H1 (cell line): Measurements from ENCODE around the gene PLXNB2. TPM values are rescaled to one million over a fixed set of nuclear protein-coding genes. Genes with fewer than 3 reads are reported as not detected.
A peak's percentile ranks its signal among the peaks of the same experiment; 100 is the strongest.

Source experiments
- CTCF ChIA-PET: fragments of 300-600 bp; sonication (Branson Sonifier 250); formaldehyde crosslinking; loops from one replicate; lab custom pipeline; 2021; ENCODE audit not compliant: partially characterized antibody; lab: Charles Lee
- POLR2A ChIA-PET: fragments of 300-600 bp; sonication (Branson Sonifier 250); formaldehyde crosslinking; loops from one replicate; lab custom pipeline; 2021; ENCODE audit warnings: inconsistent platforms; ENCODE audit not compliant: partially characterized antibody; lab: Charles Lee
- DNase-seq, 2 experiments: peaks; one replicate each; pipeline versions ENCODE4 v3.0.0 to v3.0.0-alpha.2; 2010 to 2022; ENCODE audit warnings: low spot score in 2 of 2, low read depth in 1 of 2, mixed read lengths in 1 of 2
- FAIRE-seq: peaks from 2 replicates; lab custom pipeline; 2011; peaks lifted over from hg19 to GRCh38; lab: Jason Lieb, UNC
- H2AFZ ChIP-seq: 2 replicates; pipeline ENCODE4 v1.8.1; 2012; ENCODE audit warnings: low read length, inconsistent platforms
- H2AK5ac ChIP-seq: 2 replicates; pipeline ENCODE4 v1.6.1; 2013; ENCODE audit warnings: low read depth, low read length
- H2BK120ac ChIP-seq: replicated peaks from 2 replicates; pipeline ENCODE3; 2013; ENCODE audit warnings: low read depth, low read length, inconsistent platforms
- H2BK12ac ChIP-seq: 2 replicates; pipeline ENCODE4 v1.6.1; 2013; ENCODE audit warnings: low read depth, low read length
- H2BK15ac ChIP-seq: 2 replicates; pipeline ENCODE4 v1.6.1; 2013; ENCODE audit warnings: low read length
- H2BK20ac ChIP-seq: 2 replicates; pipeline ENCODE4 v1.6.1; 2013; ENCODE audit warnings: low read length
- H2BK5ac ChIP-seq: 2 replicates; pipeline ENCODE4 v1.6.1; 2013; ENCODE audit warnings: low read depth, low read length
- H3K14ac ChIP-seq: 2 replicates; pipeline ENCODE4 v1.6.1; 2013; ENCODE audit warnings: inconsistent platforms; ENCODE audit not compliant: insufficient read length
- H3K18ac ChIP-seq: 2 replicates; pipeline ENCODE4 v1.6.1; 2013; ENCODE audit warnings: low read length; ENCODE audit errors: extremely low read depth
- H3K23ac ChIP-seq: 2 replicates; pipeline ENCODE4 v1.6.1; 2013; ENCODE audit warnings: inconsistent platforms; ENCODE audit not compliant: insufficient read length
- H3K23me2 ChIP-seq: 2 replicates; pipeline ENCODE4 v1.6.1; 2013; ENCODE audit warnings: low read depth, low read length
- H3K27ac ChIP-seq: 2 replicates; pipeline ENCODE4 v1.6.1; 2011; ENCODE audit warnings: low read depth, low read length, inconsistent platforms
- H3K27me3 ChIP-seq, 4 experiments: replicated peaks in 1 of 4; 1 replicate in 1 of 4; 2 replicates in 3 of 4; pipeline versions ENCODE4 v1.6.1 to v1.8.1; 2011 to 2013; ENCODE audit warnings: low read length in 3 of 4, mild to moderate bottlenecking in 3 of 4, inconsistent platforms in 2 of 4, mixed read lengths in 2 of 4, moderate library complexity in 1 of 4; ENCODE audit not compliant: control insufficient read depth in 3 of 4, insufficient read depth in 3 of 4; ENCODE audit errors: extremely low read depth in 1 of 4
- H3K36me3 ChIP-seq, 4 experiments: 2 replicates each; pipeline versions ENCODE4 v1.6.1 to v1.8.1; 2011 to 2013; ENCODE audit warnings: mild to moderate bottlenecking in 4 of 4, low read length in 3 of 4, moderate library complexity in 2 of 4, control low read depth in 1 of 4, inconsistent platforms in 1 of 4; ENCODE audit not compliant: insufficient read depth in 4 of 4, control insufficient read depth in 2 of 4
- H3K4ac ChIP-seq: replicated peaks from 2 replicates; pipeline ENCODE3; 2013; ENCODE audit warnings: low read length, low read depth, mixed read lengths, inconsistent platforms; ENCODE audit not compliant: insufficient read length
- H3K4me1 ChIP-seq, 4 experiments: replicated peaks in 1 of 4; 1 replicate in 1 of 4; 2 replicates in 3 of 4; pipeline versions ENCODE4 v1.6.1 to v1.8.1; 2011 to 2013; ENCODE audit warnings: low read length in 3 of 4, inconsistent platforms in 2 of 4, mixed read lengths in 1 of 4; ENCODE audit not compliant: insufficient read depth in 4 of 4, control insufficient read depth in 3 of 4
- H3K4me2 ChIP-seq, 2 experiments: 2 replicates each; pipeline versions ENCODE4 v1.6.1 to v1.8.1; 2011 to 2013; ENCODE audit warnings: low read depth in 2 of 2, low read length in 2 of 2, control low read depth in 1 of 2, inconsistent platforms in 1 of 2, mild to moderate bottlenecking in 1 of 2; ENCODE audit not compliant: insufficient read depth in 1 of 2
- H3K4me3 ChIP-seq, 4 experiments: fragments of 200-600, 300-600 bp in 1 of 4; sonication (generic), shearing (Covaris generic), sonication (Bioruptor Twin) in 1 of 4; 2 replicates each; pipeline versions ENCODE4 v1.5.1 to v1.8.1; 2011 to 2016; ENCODE audit warnings: low read length in 4 of 4, low read depth in 3 of 4, control low read depth in 2 of 4, inconsistent platforms in 2 of 4, mild to moderate bottlenecking in 2 of 4, mixed read lengths in 1 of 4, moderate library complexity in 1 of 4; ENCODE audit not compliant: insufficient read depth in 2 of 4; ENCODE audit errors: extremely low read depth in 1 of 4
- H3K56ac ChIP-seq: replicated peaks from 2 replicates; pipeline ENCODE3; 2013; ENCODE audit warnings: low read depth, mild to moderate bottlenecking, mixed read lengths, low read length, inconsistent platforms; ENCODE audit not compliant: insufficient read length
- H3K79me1 ChIP-seq: 2 replicates; pipeline ENCODE4 v1.6.1; 2013; ENCODE audit warnings: low read depth, low read length, control low read depth
- H3K79me2 ChIP-seq, 2 experiments: 2 replicates each; pipeline versions ENCODE4 v1.6.1 to v1.8.1; 2012 to 2013; ENCODE audit warnings: low read length in 2 of 2, mild to moderate bottlenecking in 2 of 2, inconsistent platforms in 1 of 2; ENCODE audit not compliant: insufficient read depth in 2 of 2, control insufficient read depth in 1 of 2
- H3K9ac ChIP-seq, 4 experiments: replicated peaks in 1 of 4; 1 replicate in 1 of 4; 2 replicates in 3 of 4; pipeline versions ENCODE4 v1.6.1 to v1.8.1; 2011 to 2013; ENCODE audit warnings: low read depth in 3 of 4, low read length in 3 of 4, control low read depth in 2 of 4, mild to moderate bottlenecking in 2 of 4, moderate library complexity in 2 of 4, inconsistent platforms in 1 of 4; ENCODE audit errors: extremely low read depth in 1 of 4
- H3K9me3 ChIP-seq, 2 experiments: 2 replicates each; pipeline versions ENCODE4 v1.6.1 to v1.8.1; 2012 to 2013; ENCODE audit warnings: mild to moderate bottlenecking in 2 of 2, moderate library complexity in 2 of 2, control low read depth in 1 of 2, inconsistent platforms in 1 of 2, low read depth in 1 of 2, low read length in 1 of 2, mixed read lengths in 1 of 2; ENCODE audit not compliant: insufficient read depth in 2 of 2
- H4K20me1 ChIP-seq, 2 experiments: replicated peaks in 1 of 2; 2 replicates each; pipeline versions ENCODE3 to v1.8.1; 2011 to 2013; ENCODE audit warnings: inconsistent platforms in 2 of 2, low read length in 2 of 2, mild to moderate bottlenecking in 1 of 2; ENCODE audit not compliant: insufficient read depth in 2 of 2, control insufficient read depth in 1 of 2
- H4K5ac ChIP-seq: 2 replicates; pipeline ENCODE4 v1.6.1; 2013; ENCODE audit warnings: low read length, low read depth, mixed read lengths, inconsistent platforms; ENCODE audit not compliant: insufficient read length
- H4K8ac ChIP-seq: 2 replicates; pipeline ENCODE4 v1.8.0; 2013; ENCODE audit warnings: mild to moderate bottlenecking, moderate library complexity, low read length, inconsistent platforms; ENCODE audit not compliant: insufficient read depth; ENCODE audit errors: extremely low read depth
- H4K91ac ChIP-seq: replicated peaks from 2 replicates; pipeline ENCODE3; 2013; ENCODE audit warnings: low read length, mixed read lengths, inconsistent platforms; ENCODE audit not compliant: insufficient read length
- CTCF ChIP-seq, 3 experiments: IDR thresholded peaks; 1 replicate in 2 of 3; 2 replicates in 1 of 3; pipeline versions ENCODE4 v1.5.1 to v1.6.1; 2011; ENCODE audit warnings: low read length in 3 of 3, mild to moderate bottlenecking in 3 of 3, inconsistent platforms in 2 of 3, low read depth in 1 of 3, moderate library complexity in 1 of 3; ENCODE audit not compliant: insufficient read depth in 1 of 3; ENCODE audit errors: control extremely low read depth in 1 of 3
- JUN ChIP-seq: IDR thresholded peaks from 2 replicates; pipeline ENCODE4 v1.6.1; 2011; ENCODE audit warnings: low read depth, mild to moderate bottlenecking, improper control_type of control experiment, low read length
- KDM5A ChIP-seq: fragments of 200-600 bp; IDR thresholded peaks from 2 replicates; pipeline ENCODE4 v1.7.1; 2012; ENCODE audit warnings: mild to moderate bottlenecking, low read length, inconsistent platforms, mixed read lengths
- RAD21 ChIP-seq, 2 experiments: IDR thresholded peaks in 1 of 2; conservative IDR thresholded peaks in 1 of 2; 2 replicates each; pipeline ENCODE4 v1.6.1; 2011; ENCODE audit warnings: low read depth in 2 of 2, low read length in 2 of 2, improper control_type of control experiment in 1 of 2, inconsistent platforms in 1 of 2, mild to moderate bottlenecking in 1 of 2, moderate library complexity in 1 of 2
- WGBS, 2 experiments: shearing (Covaris generic) in 1 of 2; methylation state at CpG; one replicate each; pipeline versions ENCODE4 v1.1.6 to v1.1.7; 2013 to 2015; ENCODE audit warnings: low lambda C conversion rate in 2 of 2, mixed read lengths in 2 of 2, inconsistent platforms in 1 of 2, low coverage in 1 of 2, missing lambda C conversion rate in 1 of 2; ENCODE audit not compliant: insufficient replicate concordance in 2 of 2, insufficient coverage in 1 of 2, insufficient read length in 1 of 2; ENCODE audit errors: extremely low coverage in 1 of 2, missing lambda C conversion rate in 1 of 2; 5-methylcytosine and 5-hydroxymethylcytosine counted together
- polyA plus RNA-seq, 7 experiments: library from polyadenylated mRNA; depleted of rRNA in 3 of 7; stranded (reverse) in 5 of 7; unstranded in 2 of 7; fragments of >200 nt in 5 of 7; fragments of 200-250 nt in 2 of 7; gene quantifications; 1 replicate in 5 of 7; 2 replicates in 1 of 7; 4 replicates in 1 of 7; pipeline versions ENCODE4 v1.2.1 to v1.2.3, GENCODE V29; 2011 to 2013; ENCODE audit warnings: missing spikeins in 2 of 7, mixed read lengths in 2 of 7
- total RNA-seq: library from RNA; stranded (reverse); fragmentation: NEBNext Ultra II Directional; extraction: Animal tissue kit (Norgen Biotek cat#: 25700); gene quantifications from 2 replicates; pipeline ENCODE4 v1.2.1, GENCODE V29; 2021

PLXNB2 gene
- total and polyA plus RNA-seq, 2 of the 8 experiments (the other 6 are each of a cell fraction or from before 2014, with no cell fraction given) = 58.3 to 92.8 TPM

GRCh38 chr22:50262460-50262911 lies 45.0 kb downstream of the PLXNB2 start:
- peak overlapping the region; percentile 20; the same call in 1 of the 2 replicates for H3K18ac ChIP-seq
- peaks cover 5 to 8% of the 10 kb centered on the region in 2 experiments for H4K20me1 ChIP-seq
- peak overlapping the region; percentile 48; the same call in 1 of the 2 replicates for H2BK20ac ChIP-seq
- no peaks in the 10 kb centered on the region for H3K36me3 ChIP-seq
- POLR2A ChIA-PET = interaction anchor here (1.1 to 1.4 kb wide), 3 partner anchors 12 to 15 kb away, joined by 3 to 4 read pairs (median 3); partner anchors contain the start of gene HDAC10
- no peak overlapping the region for H2AK5ac ChIP-seq
- H3K27ac ChIP-seq = no peak overlapping the region
- no peak overlapping the region for H4K8ac ChIP-seq
- FAIRE-seq = no peak
- no peak for TF ChIP-seq CTCF (IDR thresholded peaks at IDR 0.05; ENCODE audit: control extremely low read depth in 1 of 3, insufficient read depth in 1 of 3, low read depth in 1 of 3, low read length in 3 of 3)
- TF ChIP-seq JUN = no peak
- TF ChIP-seq KDM5A = no peak
- no peak for TF ChIP-seq RAD21 (IDR thresholded peaks at IDR 0.05 in 1 of 2, conservative IDR thresholded peaks at IDR 0.05 in 1 of 2; ENCODE audit: low read depth in 2 of 2, low read length in 2 of 2)
- H3K9ac ChIP-seq = no peak overlapping the region; a peak in 1 of 7 replicates
- CTCF ChIA-PET = interaction anchor here (0.6 to 4.7 kb wide), 10 partner anchors 10 to 237 kb away, joined by 3 to 26 read pairs (median 4); partner anchors contain the start of gene HDAC10
- H2BK15ac ChIP-seq = no peak overlapping the region
- DNase-seq = no peak
- H3K23ac ChIP-seq = no peak overlapping the region
- no peaks in the 10 kb centered on the region for H3K79me1 ChIP-seq
- peaks cover 0 to 10% of the 10 kb centered on the region in 2 experiments; a peak in 1 of 4 replicates for H3K9me3 ChIP-seq
- no peak overlapping the region for H3K56ac ChIP-seq
- H3K14ac ChIP-seq = no peak overlapping the region
- H2BK120ac ChIP-seq = no peak overlapping the region
- H3K4me2 ChIP-seq = peak overlapping the region in 1 of 2 experiments; percentile 77; a peak in 1 of 4 replicates
- H2BK5ac ChIP-seq = peak overlapping the region; percentile 52; the same call in 1 of the 2 replicates
- no peak overlapping the region for H2AFZ ChIP-seq
- no peak overlapping the region for H4K5ac ChIP-seq
- H3K4me1 ChIP-seq = peaks cover 0 to 20% (median 10%) of the 10 kb centered on the region in 4 experiments; a peak in 6 of 7 replicates
- peaks cover 1 to 32% (median 23%) of the 10 kb centered on the region in 4 experiments; a peak in 6 of 7 replicates for H3K27me3 ChIP-seq
- H3K4ac ChIP-seq = no peak overlapping the region
- 79% methylated on average over 7 of the region's 7 CpGs; no CpG with 5 or more reads in 1 of the 2 experiments for WGBS, 2 experiments
- no peaks in the 10 kb centered on the region for H3K79me2 ChIP-seq
- H2BK12ac ChIP-seq = peak overlapping the region; percentile 80; the same call in 1 of the 2 replicates
- H4K91ac ChIP-seq = peak overlapping the region; percentile 42
- H3K23me2 ChIP-seq = peaks cover 6% of the 10 kb centered on the region; the same call in 1 of the 2 replicates
- H3K4me3 ChIP-seq = no peak overlapping the region; a peak in 2 of 8 replicates
